GM19468 (cell line): Measurements from ENCODE around the gene PYM1.

Source experiments
- ATAC-seq: cut with Tn5 transposase; IDR thresholded peaks from one replicate; pipeline ENCODE4 v1.9.1; 2021; ENCODE audit warnings: mild to moderate bottlenecking, moderate library complexity, moderate number of reproducible peaks; ENCODE audit not compliant: unreplicated experiment; ENCODE audit errors: extremely low read depth

The PYM1 gene

GRCh38 chr12:55927588-55928502 lies at the start of gene PYM1:
Gene PYM1, minus strand, starts transcription at chr12:55927894. Its CDS starts 133 bp downstream, at chr12:55927761.
- ATAC-seq, result no peak

DNA sequence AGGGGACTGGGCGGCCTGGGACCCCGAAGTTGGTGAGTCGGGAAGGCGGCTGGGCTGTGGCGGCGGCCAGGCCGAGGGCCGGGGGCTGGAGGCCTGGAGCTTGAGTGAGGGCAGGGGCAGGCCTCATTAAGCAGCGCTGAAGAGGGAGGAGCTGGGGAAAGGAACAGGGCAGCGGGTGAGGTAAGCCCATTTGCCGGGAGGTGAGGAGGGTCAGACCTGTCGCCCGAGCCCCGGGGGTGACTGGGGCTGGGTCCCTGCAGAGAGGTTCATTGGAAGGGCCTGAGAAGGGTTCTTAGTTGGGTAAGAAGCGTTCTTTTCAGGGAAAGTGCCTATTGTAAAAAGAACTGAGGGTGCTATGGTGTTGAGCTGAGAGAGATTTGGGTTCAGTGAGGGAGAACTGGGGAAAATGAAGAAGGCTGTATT lies 46.6 kb upstream of the PYM1 start:
- ATAC-seq, result no peak

- peak; percentile 87 for ATAC-seq
Observed at GRCh38 chr12:55973599-55974307, 46.1 kb upstream of the PYM1 start, which contains the start of gene RAB5B. Gene RAB5B, plus strand, starts transcription at chr12:55974078. Its CDS starts 12,883 bp downstream, at chr12:55986961.

DNA sequence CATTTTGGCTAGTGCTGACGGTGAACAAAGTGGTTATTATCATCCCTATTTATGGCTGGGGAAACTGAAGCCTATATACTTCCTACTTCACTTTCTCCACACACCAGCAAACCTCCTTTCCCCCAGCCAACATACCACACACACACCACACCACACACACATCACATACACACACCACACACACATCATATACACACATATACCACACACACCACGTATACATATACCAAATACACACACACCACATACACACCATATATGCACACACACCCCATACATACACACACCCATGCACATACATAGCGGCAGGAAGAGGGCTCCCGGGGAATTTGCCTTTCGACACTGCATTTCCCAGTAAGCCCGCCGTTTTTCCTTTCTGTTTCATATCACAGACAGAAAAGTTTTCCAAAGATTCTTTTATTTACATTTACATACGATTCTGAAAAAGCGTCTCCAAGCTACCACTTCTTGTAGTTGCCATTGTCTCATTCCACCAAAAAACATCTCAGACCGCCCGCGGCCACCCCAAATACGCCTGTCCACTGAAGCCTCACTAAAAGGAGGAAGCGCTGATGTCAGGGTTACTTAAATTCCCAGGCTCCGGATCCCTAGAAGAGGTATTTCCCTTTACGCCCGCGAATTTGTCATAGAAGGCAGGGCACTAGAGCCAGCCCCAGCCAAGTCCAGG lies 45.4 kb upstream of the PYM1 start:
- no peak for ATAC-seq

DNA sequence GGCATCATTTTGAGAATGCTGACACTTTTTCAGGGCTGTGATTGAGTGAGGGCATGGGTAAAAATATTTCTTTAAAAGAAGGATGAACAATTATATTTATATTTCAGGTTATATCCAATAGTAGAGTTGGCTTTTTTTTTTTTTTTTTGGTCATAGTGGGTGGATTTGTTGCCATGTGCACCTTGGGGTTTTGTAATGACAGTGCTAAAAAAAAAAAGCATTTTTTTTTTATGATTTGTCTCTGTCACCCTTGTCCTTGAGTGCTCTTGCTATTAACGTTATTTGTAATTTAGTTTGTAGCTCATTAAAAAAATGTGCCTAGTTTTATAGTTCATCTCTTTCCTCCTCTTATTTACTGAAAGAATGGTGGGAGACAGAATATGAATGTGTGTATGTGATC lies 44.8 kb upstream of the PYM1 start:
- no peak for ATAC-seq

DNA sequence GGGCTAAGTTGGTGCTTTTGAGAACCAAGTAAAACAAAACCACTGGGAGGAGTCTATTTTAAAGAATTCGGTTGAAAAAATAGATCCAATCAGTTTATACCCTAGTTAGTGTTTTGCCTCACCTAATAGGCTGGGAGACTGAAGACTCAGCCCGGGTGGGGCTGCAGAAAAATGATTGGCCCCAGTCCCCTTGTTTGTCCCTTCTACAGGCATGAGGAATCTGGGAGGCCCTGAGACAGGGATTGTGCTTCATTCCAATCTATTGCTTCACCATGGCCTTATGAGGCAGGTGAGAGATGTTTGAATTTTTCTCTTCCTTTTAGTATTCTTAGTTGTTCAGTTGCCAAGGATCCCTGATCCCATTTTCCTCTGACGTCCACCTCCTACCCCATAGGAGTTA lies 44.3 kb upstream of the PYM1 start:
- ATAC-seq, result no peak

DNA sequence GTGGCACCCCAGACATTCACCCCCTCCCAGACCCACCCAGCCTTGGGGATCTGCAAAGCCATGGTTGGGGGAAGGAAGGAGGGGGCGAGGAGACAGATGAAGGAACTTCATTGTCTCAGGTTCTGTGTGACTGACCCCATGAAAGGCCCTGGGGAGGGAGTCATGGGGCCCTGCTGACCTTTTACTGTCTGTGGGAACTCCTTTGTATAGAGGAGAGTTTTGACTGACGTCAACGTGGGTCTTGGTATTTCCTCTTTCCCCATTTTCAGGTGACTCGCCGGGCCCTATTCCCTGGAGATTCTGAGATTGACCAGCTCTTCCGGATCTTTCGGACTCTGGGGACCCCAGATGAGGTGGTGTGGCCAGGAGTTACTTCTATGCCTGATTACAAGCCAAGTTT lies 43.1 kb upstream of the PYM1 start:
- no peak for ATAC-seq

DNA sequence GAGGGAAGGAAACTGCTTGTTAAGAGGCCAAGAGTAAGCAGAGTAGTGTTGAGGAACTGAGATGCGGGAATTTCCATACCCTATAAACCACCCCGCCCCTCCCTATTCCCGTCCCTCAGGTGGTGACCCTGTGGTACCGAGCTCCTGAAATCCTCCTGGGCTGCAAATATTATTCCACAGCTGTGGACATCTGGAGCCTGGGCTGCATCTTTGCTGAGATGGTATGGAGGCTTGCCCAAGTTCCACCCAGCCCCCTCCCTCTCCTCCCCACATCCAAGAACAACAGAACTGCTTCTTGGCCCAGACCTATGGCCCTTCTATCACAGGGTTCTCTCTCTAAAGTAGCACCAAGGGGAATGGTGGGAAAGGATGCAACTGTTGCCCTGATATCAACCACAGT lies 41.7 kb upstream of the PYM1 start:
- ATAC-seq, result no peak

DNA sequence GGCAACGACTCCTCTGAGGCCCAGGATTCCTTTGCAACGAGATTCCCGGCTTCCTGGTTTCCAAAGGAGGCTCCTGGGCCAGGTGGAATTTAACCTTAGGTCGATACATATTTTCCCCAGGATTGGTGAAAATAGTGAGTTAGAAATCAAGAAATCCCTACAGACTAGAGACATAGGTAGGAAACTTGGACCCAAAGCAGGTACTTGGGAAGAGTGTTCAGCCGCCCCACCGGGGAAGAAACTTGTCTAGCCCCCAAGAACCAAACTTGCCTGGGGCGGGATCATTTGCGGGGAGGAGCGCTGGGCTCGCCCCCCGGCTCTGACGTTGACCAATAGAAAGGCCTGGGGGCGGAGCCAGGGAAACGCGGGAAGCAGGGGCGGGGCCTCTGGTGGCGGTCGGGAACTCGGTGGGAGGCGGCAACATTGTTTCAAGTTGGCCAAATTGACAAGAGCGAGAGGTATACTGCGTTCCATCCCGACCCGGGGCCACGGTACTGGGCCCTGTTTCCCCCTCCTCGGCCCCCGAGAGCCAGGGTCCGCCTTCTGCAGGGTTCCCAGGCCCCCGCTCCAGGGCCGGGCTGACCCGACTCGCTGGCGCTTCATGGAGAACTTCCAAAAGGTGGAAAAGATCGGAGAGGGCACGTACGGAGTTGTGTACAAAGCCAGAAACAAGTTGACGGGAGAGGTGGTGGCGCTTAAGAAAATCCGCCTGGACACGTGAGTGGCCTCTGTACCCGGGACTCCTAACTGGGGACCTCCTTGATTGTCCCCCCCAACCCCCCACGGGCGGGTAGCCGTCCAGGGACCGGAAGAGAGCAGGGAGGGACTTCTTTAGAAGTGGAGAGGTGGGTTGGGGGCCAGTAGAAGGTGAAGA lies 39.0 kb upstream of the PYM1 start, which contains the start of gene CDK2:
CDK2 (plus strand) TSS at position 423 of the 874 bp plus-strand sequence; CDS start at position 602, 179 bp downstream.
- peak; percentile 91 for ATAC-seq

DNA sequence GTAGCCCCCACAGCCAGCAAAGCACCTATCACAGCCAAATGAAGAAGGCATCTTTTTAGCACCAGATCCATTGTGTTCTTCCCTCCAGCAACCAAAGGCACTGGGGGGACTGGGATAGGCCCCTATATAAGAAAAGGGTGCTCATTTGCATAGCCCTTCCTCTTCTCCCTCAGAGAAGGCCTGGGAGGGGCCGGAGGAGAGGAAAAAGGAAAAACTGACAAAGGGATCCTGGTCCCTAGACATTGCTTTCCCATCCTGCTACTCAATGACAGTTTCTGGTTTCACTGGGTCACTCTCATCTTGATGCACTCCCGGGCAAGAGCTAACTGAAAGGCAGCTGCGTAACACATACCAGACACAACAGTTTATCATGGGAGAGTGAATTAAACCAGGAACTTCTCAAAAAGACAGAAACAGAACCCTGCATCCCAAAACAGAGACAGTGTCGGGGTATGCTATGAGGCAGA lies 38.3 kb upstream of the PYM1 start, which contains the start of gene PMEL:
PMEL (minus strand) TSS at position 102 of the 467 bp plus-strand sequence; CDS start at position 71, 31 bp downstream.
- no peak for ATAC-seq

DNA sequence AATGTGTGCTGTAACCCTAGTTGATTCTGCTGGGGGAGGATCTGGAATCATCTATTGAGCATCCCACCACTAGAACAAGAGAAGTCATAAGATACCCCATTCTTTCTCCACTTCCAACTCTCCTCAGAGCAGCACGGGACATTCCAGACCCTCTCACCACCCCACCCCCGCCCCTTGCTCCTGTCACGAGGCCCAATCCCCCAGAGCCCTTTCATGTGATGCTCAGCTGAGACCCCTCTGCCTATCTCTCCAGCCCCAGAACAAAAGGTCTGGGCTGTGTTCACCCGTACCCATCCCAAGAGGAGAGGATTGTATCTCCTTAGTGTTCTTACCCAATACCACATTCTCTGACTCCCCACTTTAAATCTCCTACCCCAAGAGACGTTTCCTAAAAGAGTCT lies 37.5 kb upstream of the PYM1 start:
- no peak for ATAC-seq

- ATAC-seq, result no peak
Observed at GRCh38 chr12:55963760-55964159, 36.1 kb upstream of the PYM1 start.

- ATAC-seq, result no peak
Observed at GRCh38 chr12:55957106-55957859, 29.6 kb upstream of the PYM1 start.

DNA sequence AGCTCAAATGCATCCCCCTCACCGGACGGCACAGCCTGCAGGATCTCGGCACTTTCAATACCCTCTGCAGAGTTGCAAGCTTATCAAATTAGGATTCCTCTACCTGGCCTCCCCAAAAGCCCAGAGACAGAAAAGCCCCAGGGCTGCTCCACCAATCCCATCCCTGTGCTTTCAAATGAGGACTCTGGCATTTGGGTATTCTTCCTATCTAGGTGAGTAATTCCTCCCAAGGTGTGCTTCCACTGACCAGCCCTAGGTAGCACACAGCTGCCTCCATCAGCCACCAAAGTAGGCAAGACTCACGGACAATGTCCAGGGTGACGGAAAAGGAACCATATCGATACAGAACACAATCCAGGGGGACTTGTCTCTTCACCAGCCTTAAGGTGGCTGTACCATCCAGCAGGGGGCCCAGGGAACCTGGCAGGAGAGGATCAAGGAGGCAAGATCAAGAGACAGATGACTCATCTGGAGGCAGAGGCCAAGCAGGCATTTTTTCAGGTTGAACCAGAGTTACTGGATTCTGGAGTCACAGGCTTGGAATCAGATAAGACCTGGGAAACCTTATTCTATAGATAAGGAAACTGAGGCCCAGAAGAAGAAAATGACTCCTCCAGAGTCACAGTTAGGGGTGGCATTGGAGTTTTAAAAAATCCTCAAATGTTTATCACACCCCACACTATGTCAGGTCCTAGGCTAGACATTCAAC lies 28.3 kb upstream of the PYM1 start:
- no peak for ATAC-seq

GRCh38 chr12:55955344-55955743 lies 27.6 kb upstream of the PYM1 start:
- ATAC-seq, result no peak

DNA sequence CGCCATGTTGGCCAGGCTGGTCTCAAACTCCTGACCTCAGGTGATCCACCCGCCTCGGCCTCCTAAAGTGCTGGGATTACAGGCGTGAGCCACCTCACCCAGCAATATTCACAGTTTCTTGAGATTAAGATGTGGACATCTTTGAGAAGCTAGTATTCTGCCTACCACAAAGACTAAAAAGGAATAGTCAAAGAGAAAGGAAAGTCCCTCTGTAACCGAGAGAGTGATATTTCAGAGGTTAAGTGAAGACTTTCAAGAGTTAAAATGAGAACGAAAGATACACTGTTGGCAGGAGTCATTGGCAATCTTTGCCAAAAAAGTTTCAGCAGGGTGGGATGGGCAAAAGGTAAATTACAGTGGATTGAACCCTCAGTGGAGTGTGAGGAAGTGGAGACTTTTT lies 18.9 kb upstream of the PYM1 start:
- no peak for ATAC-seq

GRCh38 chr12:55942577-55943136 lies 15.0 kb upstream of the PYM1 start:
- ATAC-seq, result no peak

GRCh38 chr12:55942055-55942454 lies 14.4 kb upstream of the PYM1 start:
- no peak for ATAC-seq
